ENCODE measurements around the gene KCNN4.

- TF ChIP-seq CTCF (IDR thresholded peaks at IDR 0.05) (no peak), EP300 (IDR thresholded peaks at IDR 0.05; ENCODE audit: low read depth) (no peak), POLR2AphosphoS5 (IDR thresholded peaks at IDR 0.05) (no peak), POLR2A (IDR thresholded peaks at IDR 0.05) (no peak)
Measured at GRCh38 chr19:43759515-43759914, 21.3 kb downstream of the KCNN4 start.

Measured in transverse colon (tissue), 4 donors.